HL-60 (cell line): Measurements from ENCODE around the gene DOC2B.

Experiments
- DNase-seq, 2 experiments: peaks; one replicate each; pipeline ENCODE4 v3.0.0-alpha.2; 2010 to 2020; ENCODE audit warnings: low read depth in 1 of 2, low spot score in 1 of 2
- H3K27ac ChIP-seq: fragments of 250-450 bp; sonication (Bioruptor Pico); replicated peaks from 2 replicates; pipeline ENCODE4 v1.5.1; 2020; ENCODE audit warnings: mild to moderate bottlenecking, moderate library complexity
- H3K27me3 ChIP-seq: fragments of 250-450 bp; sonication (Bioruptor Pico); 2 replicates; pipeline ENCODE4 v1.5.1; 2021; ENCODE audit warnings: mild to moderate bottlenecking, moderate library complexity; ENCODE audit not compliant: insufficient read depth, poor library complexity, severe bottlenecking
- H3K4me3 ChIP-seq: replicated peaks from 2 replicates; pipeline ENCODE4 v1.5.1; 2011; ENCODE audit warnings: mild to moderate bottlenecking, control low read depth, low read length; ENCODE audit not compliant: insufficient read depth
- GABPA ChIP-seq: IDR thresholded peaks from 2 replicates; pipeline ENCODE4 v1.6.1; 2012; ENCODE audit warnings: low read depth
- POLR2AphosphoS5 ChIP-seq: IDR thresholded peaks from 2 replicates; pipeline ENCODE4 v1.6.1; 2012; ENCODE audit warnings: low read depth
- SPI1 ChIP-seq: IDR thresholded peaks from 2 replicates; pipeline ENCODE4 v1.6.1; 2012; ENCODE audit warnings: low read depth, mild to moderate bottlenecking, borderline replicate concordance
- TF ChIP-seq, protein P1 (sequence below): IDR thresholded peaks from 2 replicates; pipeline ENCODE4 v1.6.1; 2012; ENCODE audit warnings: low read depth; ENCODE audit not compliant: insufficient replicate concordance
- TF ChIP-seq, protein P2 (sequence below): IDR thresholded peaks from one replicate; pipeline ENCODE4 v1.5.1; 2011; ENCODE audit warnings: low read length, control low read depth, inconsistent platforms; ENCODE audit not compliant: insufficient read depth

The DOC2B gene

DNA sequence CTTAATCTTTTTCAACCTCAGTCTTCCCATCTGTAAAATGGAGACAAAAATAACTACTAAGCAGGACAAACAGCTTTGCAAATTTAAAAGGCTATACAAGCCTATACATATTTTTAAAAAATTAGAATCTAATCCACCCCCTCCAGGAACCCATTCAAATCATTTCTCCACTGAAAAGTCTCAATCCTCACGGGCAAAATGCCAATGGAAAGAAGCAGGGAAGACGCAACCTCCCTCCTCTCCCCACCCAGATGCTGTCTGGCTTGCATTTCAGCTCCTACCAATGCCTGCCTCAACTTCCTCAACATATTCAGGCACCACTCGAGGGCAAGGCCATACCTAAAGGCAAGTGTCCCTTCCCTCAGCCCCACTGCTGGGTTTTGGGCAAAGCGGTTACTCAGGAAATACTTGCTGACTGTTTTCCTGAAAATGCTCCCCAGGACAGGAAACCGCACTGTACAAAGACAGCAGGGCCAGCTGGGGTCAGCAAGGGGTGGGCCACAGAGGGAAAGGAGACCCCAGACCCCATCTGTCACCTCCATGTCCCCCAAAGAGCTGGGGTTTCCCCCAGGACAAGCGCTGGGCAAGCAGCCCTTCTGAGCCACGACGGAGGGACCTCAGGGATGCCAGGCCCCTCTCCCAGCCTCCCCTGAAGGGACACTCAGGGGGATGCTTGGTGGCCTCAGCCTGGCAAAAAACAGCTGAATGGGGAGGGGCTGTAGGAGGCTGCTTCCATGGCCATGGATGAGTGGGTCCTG lies 47.7 kb upstream of the DOC2B start:
- no peaks in the 10 kb centered on the region for H3K27me3 ChIP-seq
- DNase-seq, result no peak
- H3K27ac ChIP-seq, result no peak overlapping the region
- H3K4me3 ChIP-seq, result no peak overlapping the region
- TF ChIP-seq GABPA (no peak), POLR2AphosphoS5 (no peak), SPI1 (no peak)
- TF ChIP-seq, protein P1, sequence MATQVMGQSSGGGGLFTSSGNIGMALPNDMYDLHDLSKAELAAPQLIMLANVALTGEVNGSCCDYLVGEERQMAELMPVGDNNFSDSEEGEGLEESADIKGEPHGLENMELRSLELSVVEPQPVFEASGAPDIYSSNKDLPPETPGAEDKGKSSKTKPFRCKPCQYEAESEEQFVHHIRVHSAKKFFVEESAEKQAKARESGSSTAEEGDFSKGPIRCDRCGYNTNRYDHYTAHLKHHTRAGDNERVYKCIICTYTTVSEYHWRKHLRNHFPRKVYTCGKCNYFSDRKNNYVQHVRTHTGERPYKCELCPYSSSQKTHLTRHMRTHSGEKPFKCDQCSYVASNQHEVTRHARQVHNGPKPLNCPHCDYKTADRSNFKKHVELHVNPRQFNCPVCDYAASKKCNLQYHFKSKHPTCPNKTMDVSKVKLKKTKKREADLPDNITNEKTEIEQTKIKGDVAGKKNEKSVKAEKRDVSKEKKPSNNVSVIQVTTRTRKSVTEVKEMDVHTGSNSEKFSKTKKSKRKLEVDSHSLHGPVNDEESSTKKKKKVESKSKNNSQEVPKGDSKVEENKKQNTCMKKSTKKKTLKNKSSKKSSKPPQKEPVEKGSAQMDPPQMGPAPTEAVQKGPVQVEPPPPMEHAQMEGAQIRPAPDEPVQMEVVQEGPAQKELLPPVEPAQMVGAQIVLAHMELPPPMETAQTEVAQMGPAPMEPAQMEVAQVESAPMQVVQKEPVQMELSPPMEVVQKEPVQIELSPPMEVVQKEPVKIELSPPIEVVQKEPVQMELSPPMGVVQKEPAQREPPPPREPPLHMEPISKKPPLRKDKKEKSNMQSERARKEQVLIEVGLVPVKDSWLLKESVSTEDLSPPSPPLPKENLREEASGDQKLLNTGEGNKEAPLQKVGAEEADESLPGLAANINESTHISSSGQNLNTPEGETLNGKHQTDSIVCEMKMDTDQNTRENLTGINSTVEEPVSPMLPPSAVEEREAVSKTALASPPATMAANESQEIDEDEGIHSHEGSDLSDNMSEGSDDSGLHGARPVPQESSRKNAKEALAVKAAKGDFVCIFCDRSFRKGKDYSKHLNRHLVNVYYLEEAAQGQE, result no peak
- TF ChIP-seq, protein P2, sequence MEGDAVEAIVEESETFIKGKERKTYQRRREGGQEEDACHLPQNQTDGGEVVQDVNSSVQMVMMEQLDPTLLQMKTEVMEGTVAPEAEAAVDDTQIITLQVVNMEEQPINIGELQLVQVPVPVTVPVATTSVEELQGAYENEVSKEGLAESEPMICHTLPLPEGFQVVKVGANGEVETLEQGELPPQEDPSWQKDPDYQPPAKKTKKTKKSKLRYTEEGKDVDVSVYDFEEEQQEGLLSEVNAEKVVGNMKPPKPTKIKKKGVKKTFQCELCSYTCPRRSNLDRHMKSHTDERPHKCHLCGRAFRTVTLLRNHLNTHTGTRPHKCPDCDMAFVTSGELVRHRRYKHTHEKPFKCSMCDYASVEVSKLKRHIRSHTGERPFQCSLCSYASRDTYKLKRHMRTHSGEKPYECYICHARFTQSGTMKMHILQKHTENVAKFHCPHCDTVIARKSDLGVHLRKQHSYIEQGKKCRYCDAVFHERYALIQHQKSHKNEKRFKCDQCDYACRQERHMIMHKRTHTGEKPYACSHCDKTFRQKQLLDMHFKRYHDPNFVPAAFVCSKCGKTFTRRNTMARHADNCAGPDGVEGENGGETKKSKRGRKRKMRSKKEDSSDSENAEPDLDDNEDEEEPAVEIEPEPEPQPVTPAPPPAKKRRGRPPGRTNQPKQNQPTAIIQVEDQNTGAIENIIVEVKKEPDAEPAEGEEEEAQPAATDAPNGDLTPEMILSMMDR, result no peak

DNA sequence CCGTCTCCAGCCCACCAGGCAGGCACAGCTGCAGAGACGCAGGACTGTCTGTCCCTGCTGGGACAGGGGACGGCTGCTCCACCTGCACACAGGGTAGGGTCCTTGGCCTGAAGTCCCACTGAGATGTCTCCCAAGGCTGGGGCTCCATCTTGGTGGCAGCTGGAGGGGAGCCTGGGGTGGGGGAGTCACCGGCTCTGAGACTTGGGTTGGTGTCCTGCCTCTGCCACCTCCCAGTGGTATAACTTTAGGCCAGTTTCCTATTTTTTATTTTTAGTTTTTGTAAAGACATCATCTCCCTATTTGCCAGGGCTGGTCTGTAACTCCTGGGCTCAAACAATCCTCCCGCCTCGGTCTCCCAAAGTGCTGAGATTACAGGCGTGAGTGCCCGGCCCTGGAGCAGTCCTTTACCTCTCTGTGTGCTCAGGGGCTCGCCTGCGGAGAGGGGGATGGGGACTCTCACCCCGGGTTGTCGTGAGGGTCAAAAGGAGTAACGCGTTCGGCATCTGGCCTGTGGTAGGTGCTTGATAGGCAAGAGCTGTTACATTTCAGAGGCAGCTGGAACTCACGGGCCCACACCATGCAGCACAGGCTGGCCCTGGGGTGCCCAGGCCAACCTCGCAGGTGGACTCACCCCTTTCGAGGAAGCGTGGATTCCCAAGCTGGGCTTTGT lies 46.6 kb upstream of the DOC2B start:
- Histone ChIP-seq H3K4me3 (no peak overlapping the region), H3K27ac (no peak overlapping the region), H3K27me3 (no peaks in the 10 kb centered on the region)
- no peak for DNase-seq
- TF ChIP-seq SPI1 (no peak), GABPA (no peak), POLR2AphosphoS5 (no peak)
- TF ChIP-seq, protein P1, result no peak
- TF ChIP-seq, protein P2, result no peak

DNA sequence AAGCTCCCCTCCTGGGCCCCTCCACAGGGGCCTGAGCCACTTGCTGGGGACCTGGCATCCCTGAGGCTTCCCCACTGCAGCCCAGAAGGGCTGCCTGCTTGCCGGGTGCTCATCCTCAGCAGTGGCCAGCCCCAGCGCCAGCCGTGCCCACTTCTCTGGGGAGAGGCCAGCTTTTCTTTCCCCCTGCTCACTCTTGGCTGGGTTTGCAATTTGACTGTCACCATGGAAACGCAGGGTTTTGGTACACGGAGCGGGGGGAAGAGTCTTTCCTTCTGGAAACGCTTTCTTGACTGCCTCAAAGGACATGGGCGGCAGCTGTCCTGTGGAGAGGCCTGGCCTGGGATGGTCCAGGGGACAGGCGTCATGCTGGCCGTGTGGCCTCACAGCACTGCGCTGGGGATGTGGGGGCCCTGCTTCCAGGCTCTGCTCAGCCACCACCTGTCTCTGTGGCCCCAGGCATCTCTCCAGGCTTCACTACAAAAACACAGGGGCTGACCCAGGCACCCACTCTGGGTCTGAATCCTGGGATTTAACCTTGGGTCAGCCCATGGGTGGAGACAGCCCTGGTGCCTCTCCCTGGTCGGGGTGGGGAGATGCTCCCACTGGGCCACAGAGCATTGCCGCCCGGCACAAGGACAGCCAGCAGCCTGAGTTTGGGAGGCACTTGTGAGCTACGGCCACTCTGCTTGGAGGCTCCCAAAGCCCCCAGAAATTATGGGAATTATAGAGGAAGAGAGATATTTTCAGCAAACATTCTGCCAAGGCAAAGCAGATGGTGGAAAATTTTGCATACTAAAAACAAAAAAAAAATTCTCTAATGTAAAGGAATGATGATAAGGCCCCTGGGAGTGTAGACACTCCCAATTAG lies 45.9 kb upstream of the DOC2B start:
- Histone ChIP-seq H3K27me3 (no peaks in the 10 kb centered on the region), H3K4me3 (no peak overlapping the region), H3K27ac (no peak overlapping the region)
- DNase-seq, result no peak
- TF ChIP-seq SPI1 (no peak), GABPA (no peak), POLR2AphosphoS5 (no peak)
- TF ChIP-seq, protein P2, result no peak
- TF ChIP-seq, protein P1, result no peak
